K562 (cell line): ENCODE data around the gene KIF19.

Experiments used
- NFYB ChIP-seq: IDR thresholded peaks from 2 replicates; pipeline ENCODE4 v1.6.1; 2011; ENCODE audit warnings: mild to moderate bottlenecking, moderate library complexity; ENCODE audit not compliant: insufficient read length; ENCODE audit errors: extremely low read depth
- SIN3A ChIP-seq, 2 experiments: fragments of 150-350 bp in 1 of 2; IDR thresholded peaks; 2 replicates each; pipeline ENCODE4 v1.6.1; 2011 to 2016; ENCODE audit warnings: borderline replicate concordance in 2 of 2, low read depth in 2 of 2, low read length in 2 of 2, mild to moderate bottlenecking in 2 of 2, moderate library complexity in 2 of 2; ENCODE audit not compliant: control insufficient read depth in 1 of 2

DNA sequence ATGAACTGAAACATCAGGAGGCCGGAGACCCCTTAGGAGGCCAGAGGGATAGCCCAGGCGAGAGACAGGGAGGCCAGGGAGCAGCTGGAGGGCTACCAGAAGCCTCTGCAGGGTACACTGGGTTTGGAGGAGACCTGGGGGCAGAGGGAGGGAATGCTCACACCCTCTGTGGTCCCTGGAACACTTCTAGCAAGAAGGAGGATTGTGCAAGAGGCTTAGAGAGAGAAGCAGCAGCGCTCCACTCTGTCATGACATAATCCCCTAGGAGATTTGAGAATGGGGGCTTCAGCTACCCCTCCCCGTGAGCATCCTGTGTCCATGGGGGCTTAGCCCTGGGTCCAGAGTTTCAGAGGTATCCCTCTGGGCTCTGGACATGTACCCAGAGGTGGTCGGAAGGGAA is 57.1 kb downstream of the KIF19 start:
- TF ChIP-seq NFYB (no peak), SIN3A (IDR thresholded peaks at IDR 0.05; ENCODE audit: borderline replicate concordance in 2 of 2, control insufficient read depth in 1 of 2, low read depth in 2 of 2, low read length in 2 of 2) (no peak)
